ENCODE results near the gene SLC48A1. TPM values are rescaled to one million over a fixed set of nuclear protein-coding genes. Genes with fewer than 3 reads are reported as not detected.
A peak's percentile ranks its signal among the peaks of the same experiment; 100 is the strongest.

The SLC48A1 gene
- total RNA-seq, result 10 to 100 TPM; 22.1 to 28.9 TPM
- long read RNA-seq, transcript SLC48A1-201 (3 exons, 3,010 nt), result major isoform, 46 of 54 reads
- long read RNA-seq, partial matches to known transcripts, result 1 of 54 reads
- long read RNA-seq, other reads (novel, unspliced or antisense), result 7 of 54 reads

DNA sequence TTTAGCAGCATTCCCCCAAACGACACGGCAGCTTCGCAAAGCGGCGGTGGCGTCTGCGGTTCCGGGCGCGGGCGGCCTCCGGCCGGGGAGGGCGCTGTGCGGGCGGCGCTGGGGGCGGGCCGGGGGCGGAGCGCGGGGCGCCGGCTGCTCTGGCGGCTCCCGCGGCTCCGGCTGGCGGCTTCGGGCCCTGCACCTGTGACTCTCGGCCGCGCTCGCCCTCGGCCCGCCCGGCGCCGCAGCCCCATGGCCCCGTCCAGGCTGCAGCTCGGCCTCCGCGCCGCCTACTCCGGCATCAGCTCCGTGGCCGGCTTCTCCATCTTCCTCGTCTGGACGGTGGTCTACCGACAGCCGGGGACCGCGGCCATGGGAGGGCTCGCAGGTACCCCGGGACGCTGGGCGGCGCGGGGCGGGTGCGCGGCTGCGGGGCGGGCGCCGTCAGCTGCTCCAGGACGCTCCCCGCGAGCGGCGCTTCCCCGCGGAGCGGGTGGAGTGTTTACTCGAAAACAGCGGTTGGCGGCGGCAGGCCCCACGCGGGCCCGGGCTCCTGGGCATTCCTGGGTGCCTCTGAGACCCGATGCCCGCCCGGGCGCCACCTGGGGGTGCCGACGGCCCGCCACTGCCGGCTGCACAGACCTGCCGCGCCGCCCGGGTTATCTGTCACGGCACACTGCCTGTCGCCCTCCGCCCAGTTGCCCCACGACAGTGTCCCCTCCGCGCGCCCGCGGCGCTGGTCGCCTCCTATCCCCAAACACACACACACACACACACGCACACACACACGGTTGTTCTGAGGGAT is at the start of gene SLC48A1:
TSS of gene SLC48A1 (plus strand) at position 177 of the 796 bp plus-strand sequence. CDS start at position 244, 67 bp downstream.
- intact Hi-C loops (cut with DNase I), result no loop called here
- peak; percentile 84 for DNase-seq

DNA sequence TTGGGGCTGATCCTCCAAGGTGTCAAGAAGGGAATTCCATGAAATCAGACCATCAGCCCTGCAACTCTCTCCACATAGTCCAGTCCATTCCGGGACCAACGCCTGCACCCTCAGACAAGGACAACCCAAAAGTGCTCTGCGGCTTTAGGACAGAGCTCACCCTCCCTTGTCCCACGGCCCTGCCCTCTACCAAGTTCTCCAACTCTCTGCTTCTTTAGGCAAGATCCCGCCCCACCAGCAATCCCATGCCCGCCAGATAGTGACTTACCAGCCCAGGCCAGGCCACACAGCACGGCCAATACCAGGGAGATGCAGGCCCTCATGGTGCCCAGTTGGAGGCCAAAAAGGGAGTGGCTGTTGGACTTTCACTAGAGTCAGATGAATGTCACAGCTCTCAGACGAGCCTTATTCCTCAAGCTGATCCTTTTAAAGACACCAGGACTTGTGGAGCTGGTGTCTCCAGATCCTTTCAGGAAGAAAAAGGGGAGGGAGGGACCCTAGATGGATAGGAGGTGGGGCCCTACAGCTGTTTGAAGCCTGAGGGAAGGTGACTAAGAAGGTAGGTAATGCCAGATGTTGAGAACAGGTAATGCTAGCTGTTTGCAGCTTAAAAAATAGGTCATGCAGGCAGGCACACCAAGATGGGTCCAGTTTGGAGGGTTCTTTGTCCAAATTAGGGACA is 47.8 kb upstream of the SLC48A1 start, which contains the start of gene ENDOU:
TSS of gene ENDOU (minus strand) at position 400 of the 682 bp plus-strand sequence. CDS start at position 323, 77 bp downstream.
- intact Hi-C loops (cut with DNase I), result no loop called here
- ATAC-seq (no peak), DNase-seq (no peak)

More for the DNA sequence above, at the start of gene SLC48A1:
- ATAC-seq, result peak; percentile 78 to 92

DNA sequence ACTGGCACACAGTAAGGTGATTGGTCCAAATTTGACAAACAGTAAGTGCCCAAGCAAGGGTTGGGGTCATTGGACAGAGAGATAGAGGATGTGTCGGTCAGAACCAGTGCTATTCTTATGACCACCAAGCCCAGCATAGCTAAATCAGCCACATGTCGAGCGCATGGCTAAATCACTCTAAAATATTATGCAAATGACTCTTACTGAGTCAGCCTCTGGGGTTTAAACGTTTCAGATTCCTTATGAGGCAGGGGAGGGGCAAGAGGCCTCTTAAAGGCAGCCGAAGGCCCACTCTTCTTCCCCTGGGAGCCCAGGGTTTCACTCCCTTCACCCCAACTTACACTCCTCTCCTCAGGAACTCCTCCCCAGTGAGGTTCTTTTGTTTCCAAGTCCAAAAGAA is 47.1 kb upstream of the SLC48A1 start:
- ATAC-seq (peak; percentile 38 to 45), DNase-seq (peak; percentile 10)
- intact Hi-C loops (cut with DNase I), result no loop called here

DNA sequence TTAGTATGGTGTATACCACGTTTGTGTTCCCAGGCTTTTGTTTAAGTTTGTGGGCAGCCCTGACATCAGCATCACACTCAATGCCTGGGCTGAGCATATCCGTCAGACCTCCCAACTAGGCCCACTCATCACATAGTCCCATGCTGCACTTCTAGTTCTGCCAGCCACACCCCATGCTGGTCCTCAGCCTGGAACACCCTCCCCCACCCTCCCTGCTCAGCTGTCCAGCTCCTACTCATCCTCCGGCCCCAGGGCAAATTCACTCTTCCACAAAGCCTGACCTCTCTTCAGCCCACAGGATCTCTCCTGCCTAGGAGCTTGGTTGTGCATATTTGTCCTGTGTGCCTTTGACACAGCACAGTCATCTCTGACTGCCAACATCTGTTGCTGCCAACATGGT is 43.8 kb upstream of the SLC48A1 start:
- intact Hi-C loops (cut with DNase I), result no loop called here
- DNase-seq (peak; percentile 20), ATAC-seq (peak in 1 of 2 donors; percentile 29)

DNA sequence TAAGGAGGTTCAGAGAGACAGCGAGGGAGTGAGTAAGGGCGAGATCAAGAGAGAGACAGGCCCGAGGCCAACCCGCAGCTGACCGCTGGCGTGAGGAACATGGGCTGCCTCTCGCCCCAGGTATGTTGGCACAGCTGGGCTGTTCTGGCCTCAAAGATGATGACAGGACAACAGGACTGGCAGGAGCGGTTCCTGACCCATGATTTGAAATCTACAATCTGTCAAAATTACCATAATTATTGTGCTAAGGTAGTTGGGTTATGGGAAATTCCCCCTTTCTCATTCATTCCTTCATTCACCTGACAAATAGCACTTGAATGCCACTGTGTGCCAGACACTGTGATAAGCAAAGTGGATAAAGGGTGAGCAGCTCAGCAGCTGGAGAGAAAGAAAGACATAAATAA is 42.7 kb upstream of the SLC48A1 start:
- ATAC-seq (peak; percentile 25 to 61), DNase-seq (peak; percentile 34)
- intact Hi-C loops (cut with DNase I), result no loop called here

DNA sequence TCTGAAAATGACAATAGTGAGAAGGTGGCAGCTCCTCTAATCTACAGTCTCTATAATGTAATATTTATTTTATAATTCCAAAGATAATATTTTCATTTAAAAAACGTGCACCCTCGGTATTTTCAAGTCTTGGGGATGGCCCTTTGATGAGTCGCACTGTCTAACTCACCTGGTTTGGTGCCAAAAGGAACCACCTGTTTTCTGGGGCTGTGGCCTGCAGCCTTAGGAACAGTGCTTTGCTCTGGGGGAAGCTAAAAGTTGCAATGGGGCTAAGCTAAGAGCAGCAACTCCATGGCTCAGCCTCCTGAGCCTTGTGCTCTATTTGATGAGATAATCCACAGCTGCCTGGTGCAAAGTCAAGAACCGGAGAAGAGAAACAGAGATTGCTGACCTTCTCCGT is 41.3 kb upstream of the SLC48A1 start:
- DNase-seq (no peak), ATAC-seq (no peak)

DNA sequence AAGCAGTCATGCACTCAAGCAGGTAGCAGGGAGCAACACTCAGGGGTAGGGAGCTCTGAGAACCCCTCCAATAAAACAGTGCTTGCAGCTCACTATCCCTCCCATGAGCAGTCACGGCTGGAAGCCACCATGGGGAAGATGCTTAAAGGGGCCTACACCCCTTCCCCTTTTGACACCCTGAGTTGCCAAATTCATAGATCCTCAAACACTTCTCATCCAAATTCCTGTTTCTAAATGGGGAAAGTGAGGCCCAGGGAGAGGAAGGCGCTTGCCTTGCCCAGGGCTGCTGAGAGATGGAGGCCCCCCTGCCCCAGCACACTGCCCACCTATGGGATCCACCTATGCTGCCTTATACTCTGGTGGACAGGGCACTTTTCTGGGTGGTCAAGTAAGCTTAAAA is 40.5 kb upstream of the SLC48A1 start:
- DNase-seq, result no peak
- ATAC-seq, result no peak
- intact Hi-C loops (cut with DNase I), result no loop called here

More for the DNA sequence above, 41.3 kb upstream of the SLC48A1 start:
- intact Hi-C loops (cut with DNase I), result no loop called here

DNA sequence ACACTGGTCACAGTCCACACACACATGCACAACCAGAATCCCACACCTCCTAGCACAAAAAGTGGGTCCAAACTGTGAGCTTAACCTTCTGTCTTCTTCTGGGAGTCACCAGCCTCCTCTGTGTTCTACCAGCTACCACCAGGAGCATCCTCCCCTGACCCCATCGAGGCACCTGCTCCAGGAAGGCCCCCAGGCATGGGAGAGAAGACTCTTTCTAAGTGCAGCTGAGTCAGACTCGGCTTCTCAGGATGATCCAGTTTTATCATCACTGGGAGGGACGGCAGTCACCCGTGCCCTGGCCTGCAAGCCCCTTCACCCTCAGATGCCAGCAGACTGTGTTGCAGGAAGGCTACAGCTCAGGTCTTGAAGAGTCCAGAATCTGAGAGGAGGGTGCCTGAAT is 39.9 kb upstream of the SLC48A1 start:
- intact Hi-C loops (cut with DNase I), result no loop called here
- DNase-seq, result no peak
- no peak for ATAC-seq

DNA sequence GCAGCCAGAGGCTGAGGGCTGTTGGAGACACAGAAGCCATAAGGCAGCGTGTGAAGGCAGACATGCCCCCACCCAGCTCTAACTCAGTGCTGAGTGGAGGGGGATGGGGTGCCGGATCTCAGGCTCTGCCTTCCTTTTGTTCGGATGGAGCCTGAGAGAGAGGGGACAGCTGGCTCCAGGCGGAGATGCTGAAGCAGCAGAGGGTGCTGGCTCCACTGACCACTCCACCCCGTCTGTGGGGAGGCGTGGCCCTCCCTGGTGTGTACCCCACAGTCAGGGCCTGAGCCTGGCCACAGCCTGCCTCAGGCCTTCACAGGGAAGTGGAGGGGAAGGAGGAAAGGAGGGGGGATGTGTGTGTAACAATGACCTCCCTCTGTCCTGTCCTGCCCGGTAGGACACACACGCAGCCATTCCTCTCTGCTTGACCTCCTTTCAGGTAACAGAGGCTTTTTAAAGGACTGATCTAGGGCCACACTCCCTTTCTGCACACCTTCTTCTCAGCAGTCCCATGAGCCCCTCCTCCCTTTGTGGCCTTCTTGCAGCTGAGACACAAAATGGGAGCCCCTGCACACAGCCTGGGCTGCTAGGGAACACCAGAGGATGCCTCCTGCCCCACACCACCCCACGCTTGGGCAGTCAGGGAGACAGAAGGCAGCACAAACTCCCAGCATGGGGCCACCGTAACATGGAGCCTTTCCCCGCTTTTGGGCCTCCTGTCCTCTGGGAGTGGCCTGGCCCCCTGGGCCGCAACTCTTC is 38.1 kb upstream of the SLC48A1 start:
- intact Hi-C loops (cut with DNase I), result no loop called here
- DNase-seq, result no peak
- peak in 1 of 2 donors; percentile 0 for ATAC-seq

DNA sequence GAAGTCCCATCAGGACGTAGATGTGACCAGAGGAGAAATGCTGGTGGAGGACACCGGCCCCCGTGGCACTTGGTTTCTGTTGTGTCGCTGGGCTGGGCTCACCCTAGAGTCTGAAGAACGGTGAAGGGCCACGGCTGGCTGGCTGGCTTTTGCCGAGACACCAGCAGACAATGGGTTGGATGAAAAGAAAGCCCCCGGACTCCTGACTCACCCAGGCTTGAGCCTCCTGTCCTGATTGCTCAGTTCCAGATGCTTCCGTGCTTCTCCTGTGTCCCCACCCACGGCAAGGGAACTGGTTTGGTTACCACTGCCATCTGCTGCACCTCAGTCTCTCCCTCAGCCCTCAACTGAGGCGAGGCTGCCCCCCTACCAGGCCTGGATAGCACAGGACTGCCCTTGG is 37.4 kb upstream of the SLC48A1 start:
- intact Hi-C loops (cut with DNase I), result no loop called here
- ATAC-seq (no peak), DNase-seq (peak; percentile 33)

DNA sequence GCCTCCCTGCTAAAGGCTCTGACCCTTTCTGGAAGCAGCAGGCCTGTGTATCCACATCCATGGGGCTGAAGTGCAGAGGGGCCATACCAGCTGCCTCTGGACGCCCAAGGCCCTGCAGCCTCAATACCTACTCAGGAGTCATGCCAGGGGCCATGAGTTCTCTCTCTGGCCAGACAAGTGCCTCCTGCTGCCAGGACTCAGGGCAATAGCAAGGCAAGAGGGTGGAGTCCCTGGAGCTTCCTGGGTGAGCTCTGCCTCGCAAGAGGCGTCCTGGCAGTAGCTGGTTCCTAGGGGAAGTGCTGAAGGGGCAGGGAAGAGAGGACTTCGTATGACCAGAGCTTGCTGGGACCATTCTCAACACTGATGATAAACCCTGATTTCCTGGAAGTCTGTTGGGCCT is 36.8 kb upstream of the SLC48A1 start:
- ATAC-seq (peak in 1 of 2 donors; percentile 0), DNase-seq (no peak)
- intact Hi-C loops (cut with DNase I), result no loop called here

DNA sequence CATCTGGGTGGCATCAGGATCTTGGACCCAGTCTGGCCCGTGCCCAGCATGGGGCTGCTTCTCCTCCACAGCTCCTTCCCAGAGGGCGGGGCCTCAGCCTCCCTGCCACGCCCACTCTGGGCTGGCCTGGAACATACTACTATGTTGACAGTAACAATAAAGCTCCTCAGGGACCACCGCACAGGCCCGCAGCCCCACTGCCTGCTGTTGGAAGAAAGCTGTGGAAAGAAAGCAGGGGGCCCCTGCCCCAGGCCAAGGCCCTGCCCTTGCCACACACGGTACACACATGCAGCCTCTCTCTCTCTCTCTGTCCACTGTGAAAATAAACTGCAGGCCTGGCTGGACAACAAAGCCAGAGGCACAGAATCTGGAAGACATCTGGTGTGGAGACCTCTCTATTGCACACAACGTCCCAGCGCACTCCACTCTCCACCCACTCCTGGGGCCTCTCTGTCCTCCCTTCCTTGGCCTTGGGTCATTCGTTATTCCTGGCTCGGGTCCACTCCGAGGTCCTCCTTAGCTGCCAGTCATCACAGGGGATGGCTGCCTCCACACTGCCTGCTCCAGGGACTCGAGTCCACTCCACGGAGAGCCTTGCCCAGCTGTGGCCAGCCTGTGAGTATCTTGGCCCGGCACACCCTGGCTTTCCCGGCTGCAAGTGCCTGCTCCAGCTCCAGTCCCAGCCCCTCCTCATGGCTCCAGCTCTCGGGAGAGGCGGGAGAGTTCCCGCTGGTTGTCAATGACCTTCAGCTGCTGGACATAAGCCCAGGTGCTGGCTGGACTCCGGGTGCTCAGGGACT is 36.0 kb upstream of the SLC48A1 start:
- ATAC-seq (peak; percentile 79 to 83), DNase-seq (peak; percentile 91)
- intact Hi-C loops (cut with DNase I), result no loop called here

DNA sequence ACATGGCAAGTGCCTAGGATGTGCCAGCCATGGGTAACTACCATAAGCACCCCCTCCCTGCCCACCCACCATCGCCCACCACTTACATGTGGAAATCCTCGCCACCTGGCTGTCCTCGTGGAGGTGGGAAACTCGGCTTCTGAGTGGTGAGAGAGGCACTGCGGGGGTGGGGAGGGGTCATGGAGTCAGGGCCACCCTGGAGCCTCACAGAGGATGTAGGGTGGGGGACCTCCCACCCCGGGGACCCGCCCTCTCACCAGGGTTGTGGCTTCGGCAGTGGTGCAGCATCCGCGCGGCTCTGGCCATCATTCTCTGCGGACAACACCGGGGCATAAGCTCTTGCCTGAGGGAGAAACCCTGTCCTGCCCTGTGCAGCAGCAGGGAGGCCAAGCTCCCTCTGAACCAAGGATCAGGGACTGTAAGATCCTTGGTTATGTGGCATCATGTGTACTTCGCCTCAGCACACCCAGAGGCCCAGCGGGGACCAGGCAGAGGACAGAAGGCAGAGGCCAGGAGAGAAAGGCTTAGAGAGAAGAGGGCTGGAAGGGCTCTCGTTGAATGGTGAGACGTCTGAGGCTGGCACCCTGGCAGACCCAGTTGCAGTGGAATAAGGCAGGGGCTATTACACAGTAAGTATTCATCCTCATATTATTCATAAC is 35.0 kb upstream of the SLC48A1 start:
- DNase-seq (no peak), ATAC-seq (no peak)
- intact Hi-C loops (cut with DNase I), result no loop called here

DNA sequence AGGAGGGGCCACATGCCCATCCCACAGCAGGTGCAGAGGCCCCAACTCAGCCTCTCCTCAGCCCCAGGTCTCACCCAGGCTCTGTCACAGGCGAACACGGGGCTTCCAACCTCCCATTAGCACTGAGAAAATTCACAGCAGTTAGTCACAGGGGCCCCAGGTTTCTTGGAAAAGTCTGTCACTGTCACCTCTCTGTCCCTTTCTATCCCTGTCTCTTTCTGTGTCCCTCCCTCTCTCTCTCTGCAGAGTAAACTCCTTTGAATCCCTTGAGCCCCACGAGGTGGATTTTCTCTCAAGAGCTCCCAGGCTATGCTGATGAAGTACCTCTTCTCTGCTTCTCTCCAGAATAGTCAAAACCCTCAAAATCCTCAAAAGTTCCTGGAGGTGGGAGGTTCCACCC is 33.7 kb upstream of the SLC48A1 start:
- DNase-seq, result no peak
- intact Hi-C loops (cut with DNase I), result no loop called here

DNA sequence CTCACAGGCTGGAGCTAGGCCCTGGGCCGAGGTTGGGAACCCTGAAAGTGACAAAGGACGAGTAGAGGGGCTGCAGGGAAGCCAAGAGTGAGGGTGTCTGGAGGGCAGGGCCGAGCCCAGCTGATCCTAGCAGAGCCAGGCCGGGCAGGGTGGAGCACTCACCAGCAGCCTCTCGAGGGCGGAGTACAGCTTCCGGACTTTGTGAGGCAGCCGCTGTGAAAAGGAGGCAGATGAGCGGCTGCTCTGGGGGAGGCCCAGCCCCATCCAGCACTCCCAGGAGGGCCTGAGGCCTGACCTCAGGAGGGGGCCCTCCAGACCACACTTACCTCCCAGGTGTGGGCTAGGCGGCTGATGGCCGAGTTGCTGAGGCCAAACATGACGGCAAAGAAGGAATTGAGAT is 33.1 kb upstream of the SLC48A1 start:
- ATAC-seq, result peak in 1 of 2 donors; percentile 7
- intact Hi-C loops (cut with DNase I), result no loop called here
- DNase-seq, result peak; percentile 77

More for the DNA sequence above, 33.7 kb upstream of the SLC48A1 start:
- no peak for ATAC-seq

DNA sequence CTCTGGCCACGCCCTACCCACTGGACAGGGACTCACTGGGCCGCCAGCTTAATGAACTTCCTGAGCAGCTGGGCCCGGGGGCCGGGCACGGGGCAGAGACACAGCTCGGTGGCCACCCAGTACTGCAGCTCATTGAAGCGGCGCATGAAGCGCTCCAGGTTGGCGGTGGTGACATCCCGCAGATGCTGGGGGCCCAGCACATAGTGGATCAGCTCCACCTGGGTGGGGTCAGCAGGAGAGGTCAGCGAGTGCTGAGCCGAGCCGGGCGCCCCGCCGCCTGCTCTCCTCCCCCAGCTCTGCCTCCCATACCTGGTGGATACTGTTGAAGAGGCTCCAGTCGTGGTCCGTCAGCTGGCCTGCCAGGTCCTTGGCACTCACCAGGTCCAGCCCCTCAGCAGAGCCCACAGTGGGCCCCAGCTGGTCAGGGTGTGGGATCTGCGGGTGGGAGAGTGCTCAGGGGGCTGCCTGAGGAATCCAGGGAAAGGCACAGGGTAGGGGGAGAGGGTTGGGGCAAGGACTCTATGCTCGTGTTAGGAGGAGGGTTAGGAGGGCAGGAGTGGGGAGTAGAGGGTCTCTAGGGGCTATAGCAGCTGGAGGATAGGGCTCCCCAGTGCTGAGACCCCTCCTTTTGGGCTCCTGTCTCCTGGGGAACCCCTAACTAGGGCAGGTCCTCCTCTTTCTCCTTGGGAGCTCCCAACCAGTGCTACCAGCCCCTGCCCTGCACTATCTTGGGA is 32.3 kb upstream of the SLC48A1 start:
- DNase-seq (no peak), ATAC-seq (no peak)
- intact Hi-C loops (cut with DNase I), result no loop called here

DNA sequence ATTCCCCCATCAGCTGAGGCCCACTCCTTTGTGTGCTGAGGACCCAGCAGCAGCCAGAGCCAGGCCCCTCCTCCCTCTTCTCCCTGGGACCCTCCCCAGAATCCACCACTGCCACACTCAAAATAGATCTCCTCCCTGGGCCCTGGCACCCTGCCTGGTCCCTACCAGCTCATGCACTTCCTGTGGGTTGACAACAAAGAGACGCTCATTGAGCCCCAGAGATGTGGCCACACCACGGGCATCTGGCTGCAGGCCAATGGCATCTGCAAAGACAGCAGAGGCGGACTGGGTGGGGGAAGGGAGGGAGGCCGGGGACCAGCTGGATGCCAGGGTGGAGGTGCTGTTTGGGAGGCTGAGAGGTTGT is 31.7 kb upstream of the SLC48A1 start:
- DNase-seq, result peak; percentile 83
- intact Hi-C loops (cut with DNase I), result no loop called here
- ATAC-seq, result peak in 1 of 2 donors; percentile 13

All from left cardiac atrium (tissue), 4 donors.